Progenitor cell of endocrine pancreas (in vitro differentiated cells): ENCODE results near the gene EZH2. TPM values are rescaled to one million over a fixed set of nuclear protein-coding genes. Genes with fewer than 3 reads are reported as not detected.

ENCODE experiments used
- DNase-seq: peaks from one replicate; pipeline ENCODE4 v3.0.0; 2021; ENCODE audit warnings: low spot score; ENCODE audit not compliant: unreplicated experiment
- H3K27ac Mint-ChIP-seq: 2 replicates; pipeline ENCODE4 v1.8.0; 2021; ENCODE audit warnings: mild to moderate bottlenecking, moderate library complexity, mixed read lengths
- H3K27me3 Mint-ChIP-seq: 2 replicates; pipeline ENCODE4 v1.8.0; 2021; ENCODE audit warnings: mixed read lengths
- H3K36me3 Mint-ChIP-seq: 2 replicates; pipeline ENCODE4 v1.8.0; 2022; ENCODE audit warnings: mixed read lengths; ENCODE audit not compliant: insufficient read depth
- H3K4me1 Mint-ChIP-seq: 2 replicates; pipeline ENCODE4 v1.8.0; 2021; ENCODE audit warnings: low read depth, mixed read lengths
- H3K4me3 Mint-ChIP-seq: 2 replicates; pipeline ENCODE4 v1.8.0; 2021; ENCODE audit warnings: low read depth, mild to moderate bottlenecking, moderate library complexity, mixed read lengths
- H3K9me3 Mint-ChIP-seq: 2 replicates; pipeline ENCODE4 v1.8.0; 2021; ENCODE audit warnings: low read depth, mixed read lengths
- CTCF ChIP-seq: fragments of 200-600 bp; sonication (generic); IDR thresholded peaks from one replicate; pipeline ENCODE4 v1.5.0; 2021; ENCODE audit warnings: antibody characterized with exemption, mild to moderate bottlenecking; ENCODE audit not compliant: unreplicated experiment
- total RNA-seq: library from RNA; stranded (reverse); gene quantifications from 2 replicates; pipeline ENCODE4 v1.2.1, GENCODE V29; 2021

Gene EZH2
- total RNA-seq, 1 donor from 2014 or later: 57.6 TPM

GRCh38 chr7:148763622-148764021 is 120.5 kb downstream of the EZH2 start:
- no peaks in the 10 kb centered on the region for H3K4me1 Mint-ChIP-seq
- H3K36me3 Mint-ChIP-seq: peaks cover 20% of the 10 kb centered on the region
- no peaks in the 10 kb centered on the region for H3K9me3 Mint-ChIP-seq
- no peak overlapping the region for H3K4me3 Mint-ChIP-seq
- H3K27me3 Mint-ChIP-seq: no peaks in the 10 kb centered on the region
- no peak for TF ChIP-seq CTCF
- DNase-seq: no peak
- H3K27ac Mint-ChIP-seq: no peak overlapping the region

GRCh38 chr7:148761499-148762278 is 122.4 kb downstream of the EZH2 start:
- no peak for TF ChIP-seq CTCF
- H3K4me1 Mint-ChIP-seq: no peaks in the 10 kb centered on the region
- DNase-seq: no peak

More at GRCh38 chr7:148761499-148762278, 122.4 kb downstream of the EZH2 start:
- H3K4me3 Mint-ChIP-seq: no peak overlapping the region
- H3K27ac Mint-ChIP-seq: no peak overlapping the region
- peaks cover 25% of the 10 kb centered on the region for H3K36me3 Mint-ChIP-seq
- no peaks in the 10 kb centered on the region for H3K27me3 Mint-ChIP-seq
- no peaks in the 10 kb centered on the region for H3K9me3 Mint-ChIP-seq

Other genes starting within 250 kb of the EZH2 start
- 58.8 and 58.9 TPM in 2 replicates for gene CUL1, start 185.4 kb downstream of the EZH2 start, total RNA-seq
- 238 TPM in 2 replicates for gene PDIA4, start 144.2 kb upstream of the EZH2 start, total RNA-seq
- 18.0 and 20.6 TPM in 2 replicates for gene ZNF786, start 206.4 kb upstream of the EZH2 start, total RNA-seq
- gene ZNF425, start 242.0 kb upstream of the EZH2 start, total RNA-seq: 5.3 and 8.0 TPM in 2 replicates